Measurements from ENCODE around the gene MGAT5B. TPM values are rescaled to one million over a fixed set of nuclear protein-coding genes. Genes with fewer than 3 reads are reported as not detected.

MGAT5B gene
- total RNA-seq, 1 experiment from 2014 or later = 4.9 TPM

DNA sequence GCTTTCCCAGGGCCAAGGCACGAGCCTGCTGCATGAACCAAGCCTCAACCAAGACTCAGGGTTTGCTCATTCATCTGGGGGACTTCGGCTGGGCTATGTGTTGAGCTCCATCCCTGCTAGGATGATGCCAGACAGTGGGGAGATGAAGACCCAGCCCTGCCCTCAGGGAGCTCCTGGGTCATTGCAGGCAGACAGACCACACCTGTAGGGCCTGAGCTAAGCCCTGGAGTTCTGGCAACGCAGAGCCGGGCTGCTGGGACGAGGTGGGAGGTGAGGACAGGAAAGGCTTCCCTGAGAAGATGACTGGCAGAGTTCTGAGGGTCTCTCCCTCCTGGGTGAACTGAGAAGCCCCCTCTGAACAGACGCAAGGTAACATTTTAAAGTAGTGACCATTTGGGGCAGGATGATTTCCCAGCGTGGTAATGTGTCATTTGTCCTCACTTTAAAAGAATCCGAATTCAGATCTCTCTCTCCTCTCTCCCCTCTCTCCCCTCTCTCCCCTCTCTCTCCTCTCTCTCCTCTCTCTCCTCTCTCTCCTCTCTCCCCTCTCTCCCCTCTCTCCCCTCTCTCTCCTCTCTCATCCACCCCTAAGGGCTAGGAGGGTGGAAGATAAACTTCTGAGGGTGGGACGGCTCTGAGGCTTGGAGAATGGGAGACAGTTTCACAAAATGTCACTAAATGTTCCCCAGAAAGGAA is 98.4 kb downstream of the MGAT5B start:
- no peaks in the 10 kb centered on the region for H3K36me3 ChIP-seq (ENCODE audit: low read depth, low read length)
- ATAC-seq (no peak), DNase-seq (no peak)
- H3K4me2 ChIP-seq (ENCODE audit: low read length) = no peak overlapping the region
- no peak for TF ChIP-seq EZH2 (IDR thresholded peaks at IDR 0.05; ENCODE audit: low read length, unreplicated experiment)
- TF ChIP-seq EZH2phosphoT487 (IDR thresholded peaks at IDR 0.05; ENCODE audit: borderline replicate concordance, low read length) = no peak
- TF ChIP-seq, protein P1, sequence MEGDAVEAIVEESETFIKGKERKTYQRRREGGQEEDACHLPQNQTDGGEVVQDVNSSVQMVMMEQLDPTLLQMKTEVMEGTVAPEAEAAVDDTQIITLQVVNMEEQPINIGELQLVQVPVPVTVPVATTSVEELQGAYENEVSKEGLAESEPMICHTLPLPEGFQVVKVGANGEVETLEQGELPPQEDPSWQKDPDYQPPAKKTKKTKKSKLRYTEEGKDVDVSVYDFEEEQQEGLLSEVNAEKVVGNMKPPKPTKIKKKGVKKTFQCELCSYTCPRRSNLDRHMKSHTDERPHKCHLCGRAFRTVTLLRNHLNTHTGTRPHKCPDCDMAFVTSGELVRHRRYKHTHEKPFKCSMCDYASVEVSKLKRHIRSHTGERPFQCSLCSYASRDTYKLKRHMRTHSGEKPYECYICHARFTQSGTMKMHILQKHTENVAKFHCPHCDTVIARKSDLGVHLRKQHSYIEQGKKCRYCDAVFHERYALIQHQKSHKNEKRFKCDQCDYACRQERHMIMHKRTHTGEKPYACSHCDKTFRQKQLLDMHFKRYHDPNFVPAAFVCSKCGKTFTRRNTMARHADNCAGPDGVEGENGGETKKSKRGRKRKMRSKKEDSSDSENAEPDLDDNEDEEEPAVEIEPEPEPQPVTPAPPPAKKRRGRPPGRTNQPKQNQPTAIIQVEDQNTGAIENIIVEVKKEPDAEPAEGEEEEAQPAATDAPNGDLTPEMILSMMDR (conservative IDR thresholded peaks at IDR 0.05; ENCODE audit: low read depth, low read length) = no peak
- no peak overlapping the region for H3K4me3 ChIP-seq (ENCODE audit: low read length)
- BruUV-seq (replicated peaks) = no TSS peak
- no peak overlapping the region for H2AFZ ChIP-seq (ENCODE audit: low read length)
- intact Hi-C loops (cut with micrococcal nuclease) = no loop called here
- H3K27ac ChIP-seq (ENCODE audit: low read length) = no peak overlapping the region
- CTCF ChIA-PET = no interaction called here
- no peaks in the 10 kb centered on the region for H3F3A ChIP-seq (ENCODE audit: low read length, unreplicated experiment)
- H3K4me1 ChIP-seq (ENCODE audit: insufficient read depth, low read length) = peaks cover 21% of the 10 kb centered on the region
- H3K9ac ChIP-seq (ENCODE audit: low read length) = no peak overlapping the region
- POLR2A ChIA-PET (ENCODE audit: unreplicated experiment) = interaction anchor here (0.6 kb wide), 1 partner anchor 49 kb away, joined by 8 read pairs; no protein-coding TSS in a partner anchor
- no peaks in the 10 kb centered on the region for H3K9me3 ChIP-seq (ENCODE audit: low read length)
- H3K79me2 ChIP-seq (ENCODE audit: low read length) = no peaks in the 10 kb centered on the region
- no peaks in the 10 kb centered on the region; the same call in 1 of the 2 replicates for H3K27me3 ChIP-seq (ENCODE audit: low read length)
- no peaks in the 10 kb centered on the region for H3K9me2 ChIP-seq (replicated peaks; ENCODE audit: low read length)
- H4K20me1 ChIP-seq (ENCODE audit: low read length) = no peaks in the 10 kb centered on the region

DNA sequence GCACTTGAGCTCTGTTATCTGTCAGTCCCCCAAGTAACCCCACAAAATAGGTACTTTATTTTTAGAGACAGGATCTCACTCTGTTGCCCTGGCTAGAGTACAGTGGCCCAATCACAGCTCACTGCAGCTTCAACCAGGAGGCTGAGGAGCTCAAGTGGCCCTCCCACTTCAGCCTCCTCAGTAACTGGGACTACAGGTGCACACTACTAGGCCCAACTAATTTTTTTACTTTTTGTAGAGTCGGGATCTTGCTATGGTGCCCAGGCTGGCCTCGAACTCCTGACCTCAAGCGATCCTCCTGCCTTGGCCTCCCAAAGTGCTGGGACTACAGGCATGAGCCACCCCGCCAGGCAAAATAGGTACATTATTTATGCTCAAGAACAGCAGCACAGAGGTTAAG is 99.6 kb downstream of the MGAT5B start:
- Histone ChIP-seq H4K20me1 (ENCODE audit: low read length) (no peaks in the 10 kb centered on the region), H3K4me1 (ENCODE audit: insufficient read depth, low read length) (peaks cover 21% of the 10 kb centered on the region), H3F3A (ENCODE audit: low read length, unreplicated experiment) (no peaks in the 10 kb centered on the region), H3K27ac (ENCODE audit: low read length) (no peak overlapping the region), H3K79me2 (ENCODE audit: low read length) (no peaks in the 10 kb centered on the region), H3K4me2 (ENCODE audit: low read length) (no peak overlapping the region), H3K36me3 (ENCODE audit: low read depth, low read length) (no peaks in the 10 kb centered on the region), H3K9me3 (ENCODE audit: low read length) (no peaks in the 10 kb centered on the region), H3K27me3 (ENCODE audit: low read length) (no peaks in the 10 kb centered on the region; the same call in 1 of the 2 replicates), H3K9ac (ENCODE audit: low read length) (no peak overlapping the region), H2AFZ (ENCODE audit: low read length) (no peak overlapping the region), H3K9me2 (replicated peaks; ENCODE audit: low read length) (no peaks in the 10 kb centered on the region), H3K4me3 (ENCODE audit: low read length) (no peak overlapping the region)
- BruUV-seq (replicated peaks) = no TSS peak
- POLR2A ChIA-PET (ENCODE audit: unreplicated experiment) = no interaction called here
- intact Hi-C loops (cut with micrococcal nuclease) = no loop called here
- DNase-seq = no peak
- TF ChIP-seq EZH2 (IDR thresholded peaks at IDR 0.05; ENCODE audit: low read length, unreplicated experiment) = no peak
- TF ChIP-seq, protein P1 (conservative IDR thresholded peaks at IDR 0.05; ENCODE audit: low read depth, low read length) = no peak
- TF ChIP-seq EZH2phosphoT487 (IDR thresholded peaks at IDR 0.05; ENCODE audit: borderline replicate concordance, low read length) = no peak
- ATAC-seq = no peak
- CTCF ChIA-PET = no interaction called here
